GM18498 (cell line): Measurements from ENCODE around the gene C2orf92.
"Not testable (repeated sequence)": the region's sequence is repeated elsewhere in the genome, so short reads cannot be mapped to it uniquely, and the experiment has no call there.

Source experiments
- ATAC-seq: cut with Tn5 transposase; IDR thresholded peaks from one replicate; pipeline ENCODE4 v1.9.1; 2021; ENCODE audit warnings: mild to moderate bottlenecking, moderate library complexity; ENCODE audit not compliant: unreplicated experiment

The C2orf92 gene

DNA sequence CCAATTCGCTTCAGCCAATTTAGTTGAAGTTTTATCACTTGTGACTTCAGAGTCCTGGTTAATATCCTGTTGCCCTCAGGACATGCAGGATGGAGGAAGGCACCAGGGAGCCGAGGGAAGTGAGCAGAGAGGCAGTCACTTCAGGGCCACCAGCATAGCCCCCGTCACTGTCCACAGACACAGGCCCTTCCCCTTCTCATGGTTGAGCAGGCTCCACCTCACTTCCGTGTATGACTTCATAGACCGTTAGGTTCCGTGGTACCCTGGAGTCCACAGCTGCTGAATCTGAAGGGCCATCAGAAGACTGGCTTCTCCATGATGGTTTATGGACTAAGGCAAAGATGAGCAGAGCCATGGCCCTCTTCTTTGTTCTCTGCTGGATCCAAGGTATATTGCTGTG lies at the start of gene C2orf92:
Gene C2orf92 (plus strand): TSS at position 266 of the 400 bp plus-strand sequence. CDS start 76 bp downstream, at position 342.
- no peak for ATAC-seq

GRCh38 chr2:97620492-97620891 lies 49.0 kb upstream of the C2orf92 start:
- ATAC-seq, result not testable (repeated sequence)

GRCh38 chr2:97622976-97623375 lies 46.5 kb upstream of the C2orf92 start:
- ATAC-seq, result not testable (repeated sequence)

DNA sequence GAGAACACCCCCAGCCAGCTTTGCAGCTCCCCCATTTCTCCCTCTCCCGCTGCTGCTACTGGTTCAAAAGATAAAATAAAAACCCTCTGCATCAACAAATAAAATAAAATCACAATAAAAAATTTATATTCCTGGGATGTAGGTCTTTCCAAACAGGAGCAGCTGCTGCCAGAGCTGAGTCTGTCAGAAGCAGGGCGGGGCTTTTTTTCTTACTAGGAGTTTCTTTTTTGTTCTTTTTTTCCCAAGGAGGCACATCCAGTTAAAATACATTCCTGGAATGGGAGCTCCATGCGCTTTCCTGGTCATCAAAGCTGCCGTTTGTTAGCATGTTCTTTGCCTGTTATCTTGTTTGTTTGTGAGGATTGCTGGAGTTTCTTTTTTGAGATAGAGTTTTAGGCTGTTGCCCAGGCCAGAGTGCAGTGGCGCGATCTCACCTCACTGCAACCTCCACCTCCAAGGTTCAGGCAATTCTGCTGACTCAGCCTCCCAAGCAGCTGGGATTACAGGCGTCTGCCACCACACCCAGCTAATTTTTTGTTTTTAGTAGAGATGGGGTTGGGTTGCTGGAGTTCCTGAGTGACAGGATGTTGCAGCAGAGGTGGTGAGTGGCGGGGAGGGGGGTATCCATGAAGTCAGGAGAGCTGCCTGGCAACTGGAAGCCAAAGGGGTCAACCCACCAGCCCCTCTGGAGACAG lies 44.0 kb upstream of the C2orf92 start:
- not testable (repeated sequence) for ATAC-seq

- not testable (repeated sequence) for ATAC-seq
These were observed 43.5 kb upstream of the C2orf92 start for GRCh38 chr2:97626049-97626430.

DNA sequence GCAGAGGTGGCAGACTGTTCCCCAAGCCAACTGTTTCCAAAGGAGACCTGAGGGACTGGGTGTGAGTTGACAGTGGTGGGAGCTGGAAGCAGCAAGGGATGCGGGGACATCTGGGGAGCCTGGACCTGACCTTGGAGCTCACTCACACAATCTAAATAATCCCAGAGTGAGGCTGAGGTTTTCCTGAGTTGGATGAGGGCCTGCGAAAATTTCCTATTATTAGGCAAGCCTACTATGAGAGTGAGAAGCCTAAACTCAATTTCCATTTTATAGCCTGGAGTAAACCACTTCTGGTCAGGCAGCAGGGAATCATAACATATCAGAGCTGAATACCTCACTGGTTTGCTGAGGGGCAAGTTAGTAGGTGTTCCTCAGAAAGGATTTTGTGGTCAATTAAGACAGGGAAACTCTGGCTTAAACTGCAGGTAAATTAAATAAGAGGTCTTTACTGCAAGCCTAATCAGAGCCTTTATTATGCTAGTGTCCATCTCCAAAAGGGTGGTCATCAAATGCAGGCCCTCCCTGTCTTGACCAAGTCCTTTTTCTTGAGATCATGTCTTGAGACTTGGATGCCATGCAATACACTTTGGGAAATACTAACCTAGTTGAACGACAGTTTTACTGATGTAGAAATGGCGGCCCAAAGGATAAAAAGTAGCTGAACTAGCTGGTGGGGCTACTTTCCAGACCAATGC lies 25.3 kb upstream of the C2orf92 start:
- no peak for ATAC-seq

- ATAC-seq, result peak; percentile 42
These were observed 24.3 kb upstream of the C2orf92 start for GRCh38 chr2:97645112-97645694.

DNA sequence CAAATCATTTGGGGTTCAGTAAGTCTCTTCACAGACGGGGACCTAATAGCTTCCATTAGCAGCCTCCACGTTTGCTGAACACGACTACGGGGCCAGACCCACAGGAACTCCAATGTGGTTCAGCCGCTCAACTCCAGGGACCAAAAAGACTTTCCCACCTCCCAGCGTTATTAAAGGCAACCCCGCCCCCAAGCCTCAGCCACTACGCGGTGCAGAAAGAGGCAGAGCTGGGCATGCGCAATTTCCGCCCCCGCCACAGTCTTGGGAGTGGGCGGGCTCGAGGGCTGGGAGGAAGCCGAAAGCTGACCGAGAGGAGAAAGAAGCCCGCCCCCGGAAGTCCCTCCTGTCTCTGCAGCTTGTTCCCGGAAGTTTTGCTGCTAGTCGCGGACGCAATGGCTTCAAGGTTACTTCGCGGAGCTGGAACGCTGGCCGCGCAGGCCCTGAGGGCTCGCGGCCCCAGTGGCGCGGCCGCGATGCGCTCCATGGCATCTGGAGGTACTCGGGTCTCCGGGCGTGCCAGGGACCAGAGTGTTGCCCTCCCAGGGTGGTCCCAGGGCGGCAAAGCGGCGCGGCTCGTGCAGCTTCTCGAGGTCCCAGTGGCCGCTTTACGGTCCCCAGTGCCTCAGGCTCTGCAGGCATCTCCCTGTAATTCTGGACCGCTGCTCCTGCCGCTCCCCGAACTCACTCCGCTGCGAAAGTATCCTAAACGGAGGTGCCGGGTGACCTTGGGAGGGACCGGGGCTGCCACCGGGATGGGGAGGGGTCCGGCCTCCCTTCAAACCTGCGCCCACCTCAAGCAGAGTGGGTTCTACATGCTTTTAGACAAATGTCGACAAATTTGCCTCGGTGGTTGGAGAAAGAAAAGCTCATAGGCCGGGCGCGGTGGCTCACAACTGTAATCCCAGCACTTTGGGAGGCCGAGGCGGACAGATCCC lies 23.6 kb upstream of the C2orf92 start, which contains the start of gene COX5B:
Gene COX5B (plus strand): TSS at position 368 of the 935 bp plus-strand sequence. CDS start 25 bp downstream, at position 393.
- ATAC-seq, result peak; percentile 95

DNA sequence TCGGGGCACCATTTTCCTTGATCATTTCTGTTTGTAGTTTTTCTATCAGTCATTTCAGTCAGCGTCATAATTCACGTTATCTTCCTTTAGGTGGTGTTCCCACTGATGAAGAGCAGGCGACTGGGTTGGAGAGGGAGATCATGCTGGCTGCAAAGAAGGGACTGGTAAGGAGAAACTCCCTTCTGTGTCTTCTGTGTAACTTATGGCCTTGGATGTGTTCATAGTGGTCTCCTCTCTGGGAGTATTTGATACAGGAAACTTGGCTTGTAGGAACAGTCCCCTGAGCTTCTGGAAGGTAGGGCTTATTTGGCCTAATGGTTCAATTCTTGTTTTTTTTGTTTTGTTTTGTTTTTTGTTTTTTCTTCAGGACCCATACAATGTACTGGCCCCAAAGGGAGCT lies 22.5 kb upstream of the C2orf92 start:
- ATAC-seq, result no peak

- ATAC-seq, result no peak
These were observed 18.4 kb upstream of the C2orf92 start for GRCh38 chr2:97651114-97651513.

GRCh38 chr2:97653473-97653872 lies 16.0 kb upstream of the C2orf92 start:
- ATAC-seq, result no peak

DNA sequence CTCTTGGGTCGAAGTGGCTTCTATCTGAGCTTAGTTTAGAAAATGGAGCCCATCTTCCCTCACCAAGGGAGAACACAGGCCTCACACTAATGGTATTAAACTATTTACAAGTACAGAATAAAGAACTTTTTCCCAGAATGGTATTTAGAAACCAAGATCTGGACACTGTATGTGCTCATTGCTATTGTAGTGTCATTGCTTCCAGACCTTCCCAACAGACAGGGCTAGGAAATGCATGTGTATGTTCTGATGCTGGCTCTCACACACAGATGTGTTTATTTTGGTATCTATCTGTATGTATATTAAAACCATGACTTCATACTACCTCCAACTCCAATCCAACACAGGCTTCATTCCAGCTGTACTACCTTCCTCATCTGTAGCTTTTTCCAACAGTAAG lies 15.6 kb upstream of the C2orf92 start:
- ATAC-seq, result no peak

- ATAC-seq, result no peak
These were observed 15.2 kb upstream of the C2orf92 start for GRCh38 chr2:97654309-97654708.

- no peak for ATAC-seq
These were observed 14.7 kb upstream of the C2orf92 start for GRCh38 chr2:97654791-97655190.

- no peak for ATAC-seq
These were observed 13.3 kb upstream of the C2orf92 start for GRCh38 chr2:97656129-97656755.

DNA sequence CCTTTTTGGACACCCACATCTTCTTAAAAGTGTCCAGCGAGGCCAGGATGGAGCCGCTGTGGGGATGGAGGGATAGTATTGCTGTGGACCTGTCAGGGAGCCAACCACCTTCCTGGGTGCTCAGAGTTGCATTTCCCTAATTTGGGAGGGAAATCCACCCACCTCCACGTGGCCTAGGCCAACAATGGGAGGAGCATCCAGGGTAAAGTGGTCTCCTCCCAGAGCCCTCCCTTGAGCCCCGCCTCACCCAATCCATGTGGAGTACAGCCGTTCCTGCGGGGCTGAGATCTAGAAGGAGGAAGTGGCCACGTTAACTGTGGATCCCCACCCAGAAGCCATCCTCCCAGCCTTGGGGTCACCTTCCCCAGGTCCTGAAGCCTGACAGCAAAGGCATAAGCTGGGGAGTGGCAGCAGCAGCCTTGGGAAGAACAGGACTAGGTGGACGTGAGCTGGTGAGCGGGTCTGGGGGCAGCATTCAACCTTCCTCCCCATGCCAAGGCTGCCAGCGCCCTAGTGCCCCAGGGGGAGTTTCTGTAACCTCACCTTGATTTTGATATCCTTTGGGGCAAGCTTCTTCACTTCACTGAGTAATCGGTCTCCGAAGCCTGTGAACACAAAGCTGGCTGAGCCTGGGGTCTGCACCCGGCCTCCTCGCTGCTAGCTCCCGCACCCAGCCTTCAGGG lies 12.5 kb upstream of the C2orf92 start:
- ATAC-seq, result no peak

GRCh38 chr2:97657986-97658690 lies 11.4 kb upstream of the C2orf92 start:
- ATAC-seq, result no peak

- ATAC-seq, result no peak
These were observed 10.8 kb upstream of the C2orf92 start for GRCh38 chr2:97658691-97659157.
